WTC11 (cell line): ENCODE measurements around the gene POF1B. TPM values are rescaled to one million over a fixed set of nuclear protein-coding genes. Genes with fewer than 3 reads are reported as not detected.
A peak's percentile ranks its signal among the peaks of the same experiment; 100 is the strongest.

Experiments used
- ATAC-seq: fragments of 200-7000 bp; cut with Tn5 transposase; 2 replicates; pipeline ENCODE4 v1.10.0; 2021; ENCODE audit warnings: mild to moderate bottlenecking, moderate library complexity
- CTCF ChIA-PET: fragments of 300-600 bp; sonication (Branson Sonifier 250); formaldehyde crosslinking; loops from one replicate; lab custom pipeline; 2021; ENCODE audit warnings: antibody characterized with exemption; lab: Charles Lee
- POLR2A ChIA-PET: fragments of 350-600 bp; sonication (Branson Sonifier 250); formaldehyde crosslinking; loops from one replicate; lab custom pipeline; 2021; ENCODE audit warnings: antibody characterized with exemption; lab: Charles Lee
- DNase-seq: peaks from one replicate; pipeline ENCODE4 v3.0.0; 2021; ENCODE audit warnings: low spot score
- H3K27ac Mint-ChIP-seq: 2 replicates; pipeline ENCODE4 v1.8.0; 2021; ENCODE audit warnings: mixed read lengths
- H3K27me3 Mint-ChIP-seq: 2 replicates; pipeline ENCODE4 v1.8.0; 2021; ENCODE audit warnings: low read depth, mild to moderate bottlenecking, moderate library complexity, mixed read lengths
- H3K36me3 Mint-ChIP-seq: 2 replicates; pipeline ENCODE4 v1.8.0; 2021; ENCODE audit warnings: mixed read lengths
- H3K4me1 Mint-ChIP-seq: 2 replicates; pipeline ENCODE4 v1.8.0; 2022; ENCODE audit warnings: mixed read lengths
- H3K4me3 Mint-ChIP-seq: 2 replicates; pipeline ENCODE4 v1.8.0; 2021; ENCODE audit warnings: mild to moderate bottlenecking, moderate library complexity, mixed read lengths
- H3K9me3 Mint-ChIP-seq: 2 replicates; pipeline ENCODE4 v1.8.0; 2021; ENCODE audit warnings: mixed read lengths
- GABPB1 ChIP-seq: sonication (generic); formaldehyde crosslinking; IDR thresholded peaks from 2 replicates; pipeline ENCODE4 v1.8.1; 2023; ENCODE audit warnings: mild to moderate bottlenecking, missing genetic modification reagents
- HMGA2 ChIP-seq: fragments of 250-450 bp; sonication (Bioruptor Pico); IDR thresholded peaks from 2 replicates; pipeline ENCODE4 v1.4.0; 2021; ENCODE audit warnings: mild to moderate bottlenecking, moderate library complexity
- MXD4 ChIP-seq: fragments of 250-450 bp; sonication (Bioruptor Pico); IDR thresholded peaks from 2 replicates; pipeline ENCODE4 v1.8.0; 2021; ENCODE audit warnings: mild to moderate bottlenecking, moderate library complexity, borderline replicate concordance
- MYBL2 ChIP-seq: sonication (generic); formaldehyde crosslinking; IDR thresholded peaks from 2 replicates; pipeline ENCODE4 v1.8.1; 2023; ENCODE audit warnings: mild to moderate bottlenecking, moderate library complexity, missing genetic modification reagents
- NR3C1 ChIP-seq: sonication (generic); formaldehyde crosslinking; conservative IDR thresholded peaks from 2 replicates; pipeline ENCODE4 v1.8.1; 2023; ENCODE audit warnings: low read depth, mild to moderate bottlenecking, missing genetic modification reagents
- SOX15 ChIP-seq: fragments of 250-450 bp; sonication (Bioruptor Pico); IDR thresholded peaks from 2 replicates; pipeline ENCODE4 v1.9.0; 2021; ENCODE audit warnings: mild to moderate bottlenecking
- SP1 ChIP-seq: sonication (generic); formaldehyde crosslinking; conservative IDR thresholded peaks from 2 replicates; pipeline ENCODE4 v1.8.1; 2022; ENCODE audit warnings: missing genetic modification reagents
- TEAD1 ChIP-seq: sonication (generic); formaldehyde crosslinking; IDR thresholded peaks from 2 replicates; pipeline ENCODE4 v1.8.0; 2022; ENCODE audit warnings: mild to moderate bottlenecking, missing genetic modification reagents
- ZNF138 ChIP-seq: sonication (generic); formaldehyde crosslinking; conservative IDR thresholded peaks from 2 replicates; pipeline ENCODE4 v1.8.1; 2022; ENCODE audit warnings: mild to moderate bottlenecking, moderate library complexity, missing genetic modification reagents
- ZNF219 ChIP-seq: sonication (generic); formaldehyde crosslinking; IDR thresholded peaks from 2 replicates; pipeline ENCODE4 v1.8.0; 2023; ENCODE audit warnings: missing genetic modification reagents, mild to moderate bottlenecking, borderline replicate concordance
- ZNF263 ChIP-seq: sonication (generic); formaldehyde crosslinking; IDR thresholded peaks from 2 replicates; pipeline ENCODE4 v1.8.1; 2022; ENCODE audit warnings: low read depth, mild to moderate bottlenecking, moderate library complexity, missing genetic modification reagents
- ZNF416 ChIP-seq: fragments of 250-450 bp; sonication (Bioruptor Pico); IDR thresholded peaks from 2 replicates; pipeline ENCODE4 v1.9.0; 2021; ENCODE audit warnings: mild to moderate bottlenecking, inconsistent platforms
- total RNA-seq: library from RNA; stranded (reverse); gene quantifications from 3 replicates; pipeline ENCODE4 v1.2.3, GENCODE V29; 2021
- TF ChIP-seq, protein P1 (sequence below): fragments of 250-450 bp; sonication (Bioruptor Pico); IDR thresholded peaks from 2 replicates; pipeline ENCODE4 v1.9.0; 2021; ENCODE audit warnings: mild to moderate bottlenecking
- TF ChIP-seq, protein P2 (sequence below): sonication (generic); formaldehyde crosslinking; IDR thresholded peaks from 2 replicates; pipeline ENCODE4 v1.8.1; 2022; ENCODE audit warnings: low read depth, mild to moderate bottlenecking, moderate library complexity, missing genetic modification reagents, borderline replicate concordance
- TF ChIP-seq, protein P3 (sequence below): sonication (generic); formaldehyde crosslinking; IDR thresholded peaks from 2 replicates; pipeline ENCODE4 v1.8.0; 2023; ENCODE audit warnings: missing genetic modification reagents, mild to moderate bottlenecking, borderline replicate concordance
- TF ChIP-seq, protein P4 (sequence below): sonication (generic); formaldehyde crosslinking; IDR thresholded peaks from 2 replicates; pipeline ENCODE4 v1.8.0; 2022; ENCODE audit warnings: mild to moderate bottlenecking, missing genetic modification reagents

Gene POF1B
- total RNA-seq, 1 experiment from 2014 or later: 0.09 TPM

DNA sequence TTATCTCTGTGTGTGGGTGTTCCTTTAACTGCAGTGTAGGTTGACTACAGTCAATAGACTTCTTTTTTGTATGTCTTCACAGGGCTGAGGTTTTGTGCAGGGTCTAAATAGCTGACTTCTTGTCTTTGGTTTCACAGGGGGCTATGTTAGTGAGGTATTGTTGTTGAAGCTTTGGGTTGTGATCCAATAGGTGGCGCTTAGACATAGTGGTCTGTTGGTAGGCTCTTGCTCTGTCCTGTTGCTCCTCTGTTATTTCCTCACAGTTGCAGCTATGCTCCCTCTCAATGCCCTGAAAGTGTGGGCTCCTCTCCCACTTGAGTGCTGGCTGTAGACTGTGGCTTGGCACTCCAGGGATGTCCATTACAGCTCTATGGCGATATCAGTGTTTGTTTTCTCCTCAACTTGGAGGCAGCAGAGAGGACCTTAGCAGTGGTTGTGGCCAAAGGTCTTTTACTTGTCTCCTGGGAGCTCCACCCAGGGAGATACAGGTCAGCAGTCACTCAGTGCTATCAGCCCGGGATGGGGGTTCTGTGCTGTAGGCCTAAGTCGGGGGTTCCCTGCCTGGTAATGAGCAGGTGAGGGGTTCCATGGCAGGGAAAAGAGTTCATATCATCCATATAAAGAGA, 14.0 kb downstream of the POF1B start:
- no peak for DNase-seq
- Mint-ChIP-seq H3K27ac (no peak overlapping the region), H3K36me3 (no peaks in the 10 kb centered on the region), H3K4me1 (no peaks in the 10 kb centered on the region), H3K9me3 (peaks cover 7% of the 10 kb centered on the region; the same call in 1 of the 2 replicates), H3K27me3 (no peaks in the 10 kb centered on the region; the same call in 1 of the 2 replicates)
- ATAC-seq: peak; percentile 99
- ChIA-PET POLR2A (interaction anchor here (0.6 kb wide), 1 partner anchor 41 kb away, joined by 3 read pairs; no protein-coding TSS in a partner anchor), CTCF (interaction anchor here (0.6 to 1.1 kb wide), 6 partner anchors 12 to 243 kb away, joined by 3 to 4 read pairs (median 3); no protein-coding TSS in a partner anchor)
- TF ChIP-seq, protein P1, sequence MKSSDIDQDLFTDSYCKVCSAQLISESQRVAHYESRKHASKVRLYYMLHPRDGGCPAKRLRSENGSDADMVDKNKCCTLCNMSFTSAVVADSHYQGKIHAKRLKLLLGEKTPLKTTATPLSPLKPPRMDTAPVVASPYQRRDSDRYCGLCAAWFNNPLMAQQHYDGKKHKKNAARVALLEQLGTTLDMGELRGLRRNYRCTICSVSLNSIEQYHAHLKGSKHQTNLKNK: no peak
- TF ChIP-seq TEAD1 (CRISPR knock-in tag) (no peak), ZNF138 (CRISPR knock-in tag) (no peak)
- TF ChIP-seq, protein P2, sequence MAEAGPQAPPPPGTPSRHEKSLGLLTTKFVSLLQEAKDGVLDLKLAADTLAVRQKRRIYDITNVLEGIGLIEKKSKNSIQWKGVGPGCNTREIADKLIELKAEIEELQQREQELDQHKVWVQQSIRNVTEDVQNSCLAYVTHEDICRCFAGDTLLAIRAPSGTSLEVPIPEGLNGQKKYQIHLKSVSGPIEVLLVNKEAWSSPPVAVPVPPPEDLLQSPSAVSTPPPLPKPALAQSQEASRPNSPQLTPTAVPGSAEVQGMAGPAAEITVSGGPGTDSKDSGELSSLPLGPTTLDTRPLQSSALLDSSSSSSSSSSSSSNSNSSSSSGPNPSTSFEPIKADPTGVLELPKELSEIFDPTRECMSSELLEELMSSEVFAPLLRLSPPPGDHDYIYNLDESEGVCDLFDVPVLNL (CRISPR knock-in tag): no peak
- TF ChIP-seq, all 79 proteins: peak for 0
- no peak overlapping the region for H3K4me3 Mint-ChIP-seq

DNA sequence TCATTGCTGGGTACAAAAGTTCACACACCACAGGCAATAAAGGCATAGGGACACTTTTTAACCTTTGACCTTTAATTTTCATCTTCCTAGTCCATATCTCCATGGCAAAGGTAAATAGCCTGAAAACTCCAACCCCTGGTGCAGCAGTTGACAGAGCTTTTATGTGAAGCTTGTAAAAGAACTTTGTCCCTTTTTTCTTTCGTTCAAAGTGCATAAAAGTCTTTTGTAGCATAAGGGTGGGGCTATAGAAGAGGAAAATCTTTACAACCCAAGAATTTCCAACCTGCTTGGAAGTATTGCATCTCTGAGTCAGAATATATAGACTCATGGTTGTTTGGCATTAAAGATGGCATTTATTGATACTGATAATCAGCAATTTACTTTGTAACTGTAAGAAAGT, 20.4 kb downstream of the POF1B start:
- no peak for ATAC-seq
- Mint-ChIP-seq H3K27me3 (peaks cover 3% of the 10 kb centered on the region; the same call in 1 of the 2 replicates), H3K4me3 (no peak overlapping the region), H3K27ac (no peak overlapping the region), H3K36me3 (no peaks in the 10 kb centered on the region)
- TF ChIP-seq, protein P3, sequence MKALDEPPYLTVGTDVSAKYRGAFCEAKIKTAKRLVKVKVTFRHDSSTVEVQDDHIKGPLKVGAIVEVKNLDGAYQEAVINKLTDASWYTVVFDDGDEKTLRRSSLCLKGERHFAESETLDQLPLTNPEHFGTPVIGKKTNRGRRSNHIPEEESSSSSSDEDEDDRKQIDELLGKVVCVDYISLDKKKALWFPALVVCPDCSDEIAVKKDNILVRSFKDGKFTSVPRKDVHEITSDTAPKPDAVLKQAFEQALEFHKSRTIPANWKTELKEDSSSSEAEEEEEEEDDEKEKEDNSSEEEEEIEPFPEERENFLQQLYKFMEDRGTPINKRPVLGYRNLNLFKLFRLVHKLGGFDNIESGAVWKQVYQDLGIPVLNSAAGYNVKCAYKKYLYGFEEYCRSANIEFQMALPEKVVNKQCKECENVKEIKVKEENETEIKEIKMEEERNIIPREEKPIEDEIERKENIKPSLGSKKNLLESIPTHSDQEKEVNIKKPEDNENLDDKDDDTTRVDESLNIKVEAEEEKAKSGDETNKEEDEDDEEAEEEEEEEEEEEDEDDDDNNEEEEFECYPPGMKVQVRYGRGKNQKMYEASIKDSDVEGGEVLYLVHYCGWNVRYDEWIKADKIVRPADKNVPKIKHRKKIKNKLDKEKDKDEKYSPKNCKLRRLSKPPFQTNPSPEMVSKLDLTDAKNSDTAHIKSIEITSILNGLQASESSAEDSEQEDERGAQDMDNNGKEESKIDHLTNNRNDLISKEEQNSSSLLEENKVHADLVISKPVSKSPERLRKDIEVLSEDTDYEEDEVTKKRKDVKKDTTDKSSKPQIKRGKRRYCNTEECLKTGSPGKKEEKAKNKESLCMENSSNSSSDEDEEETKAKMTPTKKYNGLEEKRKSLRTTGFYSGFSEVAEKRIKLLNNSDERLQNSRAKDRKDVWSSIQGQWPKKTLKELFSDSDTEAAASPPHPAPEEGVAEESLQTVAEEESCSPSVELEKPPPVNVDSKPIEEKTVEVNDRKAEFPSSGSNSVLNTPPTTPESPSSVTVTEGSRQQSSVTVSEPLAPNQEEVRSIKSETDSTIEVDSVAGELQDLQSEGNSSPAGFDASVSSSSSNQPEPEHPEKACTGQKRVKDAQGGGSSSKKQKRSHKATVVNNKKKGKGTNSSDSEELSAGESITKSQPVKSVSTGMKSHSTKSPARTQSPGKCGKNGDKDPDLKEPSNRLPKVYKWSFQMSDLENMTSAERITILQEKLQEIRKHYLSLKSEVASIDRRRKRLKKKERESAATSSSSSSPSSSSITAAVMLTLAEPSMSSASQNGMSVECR: no peak
- no peak for TF ChIP-seq NR3C1 (CRISPR knock-in tag)
- no peak for TF ChIP-seq ZNF416 (CRISPR knock-in tag)
- TF ChIP-seq, protein P4, sequence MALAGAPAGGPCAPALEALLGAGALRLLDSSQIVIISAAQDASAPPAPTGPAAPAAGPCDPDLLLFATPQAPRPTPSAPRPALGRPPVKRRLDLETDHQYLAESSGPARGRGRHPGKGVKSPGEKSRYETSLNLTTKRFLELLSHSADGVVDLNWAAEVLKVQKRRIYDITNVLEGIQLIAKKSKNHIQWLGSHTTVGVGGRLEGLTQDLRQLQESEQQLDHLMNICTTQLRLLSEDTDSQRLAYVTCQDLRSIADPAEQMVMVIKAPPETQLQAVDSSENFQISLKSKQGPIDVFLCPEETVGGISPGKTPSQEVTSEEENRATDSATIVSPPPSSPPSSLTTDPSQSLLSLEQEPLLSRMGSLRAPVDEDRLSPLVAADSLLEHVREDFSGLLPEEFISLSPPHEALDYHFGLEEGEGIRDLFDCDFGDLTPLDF (CRISPR knock-in tag): no peak
- TF ChIP-seq MXD4 (CRISPR knock-in tag): no peak
- TF ChIP-seq, protein P2 (CRISPR knock-in tag): no peak
- TF ChIP-seq ZNF263 (CRISPR knock-in tag): no peak
- no peak for TF ChIP-seq SOX15 (CRISPR knock-in tag)
- TF ChIP-seq MYBL2: no peak
- TF ChIP-seq HMGA2: no peak
- TF ChIP-seq GABPB1 (CRISPR knock-in tag): no peak
- TF ChIP-seq SP1 (CRISPR knock-in tag): no peak
- no peak for TF ChIP-seq ZNF219 (CRISPR knock-in tag)
- TF ChIP-seq, all 79 proteins: peak for 0
- ChIA-PET CTCF (no interaction called here), POLR2A (no interaction called here)
- peaks cover 7% of the 10 kb centered on the region; the same call in 1 of the 2 replicates for H3K9me3 Mint-ChIP-seq
- no peaks in the 10 kb centered on the region for H3K4me1 Mint-ChIP-seq
- DNase-seq: no peak
